Medulla oblongata (tissue), 1 donor: ENCODE data around the gene RLN1.
"Not testable (repeated sequence)": the region's sequence is repeated elsewhere in the genome, so short reads cannot be mapped to it uniquely, and the experiment has no call there.

Experiments
- DNase-seq: peaks from one replicate; pipeline ENCODE4 v3.0.0-alpha.2; 2015; ENCODE audit errors: extremely low spot score

RLN1 gene

GRCh38 chr9:5321601-5322000, 18.1 kb downstream of the RLN1 start:
- DNase-seq = not testable (repeated sequence)

GRCh38 chr9:5321058-5321457, 18.6 kb downstream of the RLN1 start:
- DNase-seq = no peak

DNA sequence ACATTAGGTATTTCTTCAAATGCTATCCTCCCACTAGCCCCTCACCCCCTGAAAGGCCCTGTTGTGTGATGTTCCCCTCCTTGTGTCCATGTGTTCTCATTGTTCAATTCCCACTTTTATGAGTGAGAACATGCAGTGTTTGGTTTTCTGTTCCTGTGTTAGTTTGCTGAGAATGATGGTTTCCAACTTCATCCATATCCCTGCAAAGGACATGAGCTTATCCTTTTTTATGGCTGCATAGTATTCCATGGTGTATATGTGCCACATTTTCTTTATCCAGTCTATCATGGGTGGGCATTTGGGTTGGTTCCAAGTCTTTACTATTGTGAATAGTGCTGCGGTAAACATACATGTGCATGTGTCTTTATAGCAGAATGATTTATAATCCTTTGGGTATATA, 23.3 kb downstream of the RLN1 start:
- not testable (repeated sequence) for DNase-seq

- no peak for DNase-seq
These were observed 24.3 kb downstream of the RLN1 start for GRCh38 chr9:5315187-5315923.

GRCh38 chr9:5310851-5311250, 28.8 kb downstream of the RLN1 start:
- no peak for DNase-seq

GRCh38 chr9:5305741-5306140, 33.9 kb downstream of the RLN1 start:
- DNase-seq = no peak

DNA sequence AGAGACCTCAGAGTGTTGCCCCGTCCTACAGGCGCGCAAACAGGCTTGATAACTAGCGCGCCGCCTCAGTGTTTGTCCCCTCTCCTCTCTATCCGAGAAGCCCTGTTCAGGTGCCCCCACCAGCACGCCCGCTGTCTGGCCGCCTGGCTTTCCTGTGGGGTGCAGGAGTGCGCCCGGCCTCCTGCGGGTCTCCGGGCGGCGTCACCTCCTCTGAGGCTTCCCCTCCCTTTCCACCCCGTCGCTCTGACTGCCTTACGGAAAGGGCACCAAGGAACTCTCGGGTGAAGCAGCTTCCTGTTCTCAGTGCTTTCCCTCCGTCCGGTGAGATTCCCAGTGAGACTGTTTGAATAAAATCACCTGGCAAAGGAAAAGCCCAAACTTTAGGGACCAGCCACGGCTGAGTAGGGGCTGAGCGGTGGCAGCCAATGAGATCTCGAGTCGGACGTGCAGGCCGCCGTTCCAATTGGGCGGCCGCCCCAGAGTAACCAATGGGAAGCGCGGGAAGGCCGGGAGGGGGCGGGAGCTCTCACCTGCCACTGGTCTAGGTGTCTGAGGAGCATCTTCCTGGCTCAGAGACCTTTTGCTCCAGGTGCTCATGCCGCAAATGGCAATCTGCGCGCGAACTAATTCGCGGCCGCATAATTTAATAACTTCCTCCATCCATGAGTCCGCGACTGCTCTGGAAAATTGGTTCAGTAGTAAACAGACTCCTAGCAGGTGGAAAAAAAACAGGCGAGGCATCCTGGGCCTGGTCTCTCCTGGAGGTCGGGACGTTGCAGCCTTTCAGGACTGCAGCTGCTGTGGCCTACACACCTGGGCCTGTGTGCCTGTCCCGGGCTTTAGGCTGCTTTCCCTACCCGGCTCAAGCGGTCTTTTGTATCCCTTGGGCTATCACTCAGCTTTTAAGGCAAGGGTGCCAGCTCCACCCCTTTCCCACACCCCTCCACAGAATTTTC, 35.6 kb downstream of the RLN1 start, which contains the start of gene RLN2:
Gene RLN2, minus strand, starts transcription at position 877 of the 956 bp plus-strand sequence. Its CDS starts 136 bp downstream, at position 741.
- DNase-seq = not testable (repeated sequence)

DNA sequence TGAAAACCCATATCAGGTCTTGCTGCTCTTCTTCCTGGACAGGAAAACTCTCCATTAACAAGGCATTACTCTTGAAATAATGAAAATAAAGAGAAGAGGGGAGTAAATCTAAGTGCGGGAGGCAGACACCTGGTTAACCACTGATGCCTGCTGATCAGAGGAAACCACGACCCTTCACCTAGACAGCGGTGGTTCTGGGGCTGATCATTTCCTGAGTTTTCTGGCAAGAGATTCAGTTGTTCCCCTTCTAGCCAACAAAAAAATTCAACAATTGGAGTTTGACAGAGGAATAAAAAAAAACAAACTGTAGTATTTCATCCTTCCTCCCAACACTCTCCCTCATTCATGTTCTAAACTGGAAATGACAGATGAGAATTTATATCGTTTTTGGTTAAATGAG, 38.1 kb downstream of the RLN1 start:
- DNase-seq = no peak

DNA sequence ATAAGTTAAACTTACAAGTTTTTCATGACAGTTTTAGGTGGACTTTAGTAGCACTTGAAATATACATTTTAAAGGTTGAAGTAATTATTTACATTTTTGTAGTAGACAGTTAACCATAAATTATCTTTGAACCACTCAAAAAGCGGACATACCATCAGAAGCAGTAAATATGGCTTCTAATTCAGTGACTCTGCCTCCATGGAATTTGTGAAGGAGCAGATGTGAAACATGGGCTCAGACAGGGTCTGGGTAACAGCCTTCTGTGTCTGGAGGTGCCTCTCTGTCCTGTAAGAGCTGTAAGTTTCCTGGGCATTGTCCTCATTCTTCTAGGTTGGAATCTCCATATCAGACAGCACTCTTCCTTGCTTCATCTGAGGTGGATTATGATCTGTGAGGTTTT, 47.5 kb downstream of the RLN1 start:
- no peak for DNase-seq

- no peak for DNase-seq
These were observed 51.1 kb downstream of the RLN1 start for GRCh38 chr9:5288591-5288990.

DNA sequence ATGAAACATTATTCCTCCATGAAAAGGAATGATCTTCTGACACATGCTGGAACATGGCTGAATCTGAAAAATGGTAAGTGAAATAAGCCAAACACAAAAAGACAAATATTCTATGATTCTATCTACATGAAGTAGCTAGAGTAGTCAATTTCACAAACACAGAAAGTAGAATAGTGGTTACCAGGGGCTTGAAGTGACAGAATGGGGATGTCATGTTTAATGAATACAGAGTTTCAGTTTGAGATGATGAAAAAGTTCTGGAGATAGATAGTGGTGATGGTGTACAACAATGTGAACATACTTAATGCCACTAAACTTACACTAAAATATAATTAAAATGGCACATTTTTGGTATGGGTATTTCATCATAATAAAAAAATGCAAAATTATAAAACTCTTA, 53.4 kb downstream of the RLN1 start:
- no peak for DNase-seq
